Measurements from ENCODE around the gene SLC66A2.

The SLC66A2 gene

GRCh38 chr18:79864006-79864725 lies 87.3 kb downstream of the SLC66A2 start:
- no peak for DNase-seq

- no peak for DNase-seq
Observed at GRCh38 chr18:79863161-79864005, 88.1 kb downstream of the SLC66A2 start.

DNA sequence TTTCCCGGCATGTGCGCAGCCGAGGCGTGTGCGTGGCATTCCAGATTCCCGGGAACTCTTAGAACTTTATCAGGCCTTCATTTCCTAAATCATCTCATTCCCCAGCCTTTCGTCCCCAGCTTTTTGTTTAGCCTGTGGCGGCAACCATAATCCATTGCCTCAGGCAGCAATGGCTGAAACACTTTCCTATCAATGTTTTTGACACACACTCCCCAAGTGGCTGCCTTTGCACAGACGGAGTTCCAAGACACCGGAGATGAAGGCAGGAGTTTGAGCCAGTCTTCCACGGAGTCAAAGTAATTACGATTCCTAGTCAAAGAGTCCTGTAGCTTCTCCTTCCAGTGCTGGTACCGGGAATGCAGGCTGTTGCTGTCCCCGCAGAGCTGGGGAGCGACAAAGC lies 88.9 kb downstream of the SLC66A2 start:
- DNase-seq: no peak

DNA sequence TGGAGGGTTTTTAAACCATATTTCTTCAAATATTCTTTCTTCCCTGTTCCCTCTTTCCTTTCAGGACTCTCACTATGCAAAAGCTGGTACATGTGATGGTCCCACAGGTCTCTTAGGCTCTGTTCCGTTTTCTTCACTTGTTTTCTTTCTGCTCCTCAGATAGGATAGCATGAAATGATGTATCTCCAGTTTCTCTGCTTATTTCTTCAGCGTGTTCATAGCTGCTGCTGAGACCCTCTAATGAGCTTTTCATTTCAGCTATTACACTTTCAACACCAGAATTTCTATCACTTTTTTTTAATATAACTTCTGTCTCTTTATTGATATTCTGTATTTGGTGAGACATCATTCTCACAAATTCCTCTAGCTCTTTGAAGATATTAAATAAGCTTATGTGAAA lies 89.8 kb downstream of the SLC66A2 start:
- no peak for DNase-seq

GRCh38 chr18:79859314-79859713 lies 92.1 kb downstream of the SLC66A2 start:
- DNase-seq: no peak

- DNase-seq: no peak
Observed at GRCh38 chr18:79857082-79857671, 94.3 kb downstream of the SLC66A2 start.

- no peak for DNase-seq
Observed at GRCh38 chr18:79856119-79857007, 95.1 kb downstream of the SLC66A2 start.

DNA sequence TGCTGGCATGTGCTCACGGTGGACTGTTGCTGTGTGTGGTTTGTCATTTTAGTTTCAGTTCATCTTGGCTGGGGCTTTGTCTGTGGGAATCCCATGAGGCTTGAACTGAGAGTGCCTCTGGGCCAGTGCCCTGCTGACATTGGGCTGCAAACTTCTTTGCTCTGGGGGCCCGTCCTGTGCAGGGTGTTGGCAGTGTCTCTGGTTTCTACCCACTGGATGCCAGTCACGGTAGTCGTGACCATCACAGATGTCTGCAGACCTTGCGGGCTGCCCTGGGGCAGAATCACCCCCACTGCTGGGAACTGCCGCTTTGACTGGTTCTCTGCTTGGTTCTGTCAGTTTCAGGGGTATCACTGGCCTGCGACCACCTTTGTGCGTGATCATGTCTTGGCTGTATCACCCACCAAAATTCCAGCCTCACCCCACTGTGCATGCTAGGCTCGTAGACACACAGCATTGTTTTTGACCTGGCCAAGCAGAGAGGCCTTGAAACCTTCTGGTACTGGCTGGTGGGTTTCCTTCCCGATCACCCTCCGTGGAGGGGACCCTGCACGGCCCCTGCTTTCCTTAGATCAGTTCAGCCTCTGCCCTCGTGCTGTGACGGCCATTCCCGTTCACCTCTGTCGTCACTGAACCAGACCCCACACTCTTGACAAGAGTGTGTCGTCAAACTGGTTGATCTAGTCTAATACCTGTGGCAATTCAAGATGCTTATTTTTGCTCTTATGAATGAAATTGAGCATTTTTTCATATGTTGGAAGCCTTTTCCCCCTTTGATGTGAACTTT lies 96.1 kb downstream of the SLC66A2 start:
- no peak for DNase-seq

- no peak for DNase-seq
Observed at GRCh38 chr18:79853993-79854364, 97.5 kb downstream of the SLC66A2 start.

GRCh38 chr18:79853303-79853992 lies 98.0 kb downstream of the SLC66A2 start:
- DNase-seq: no peak

- no peak for DNase-seq
Observed at GRCh38 chr18:79852561-79853302, 98.7 kb downstream of the SLC66A2 start.
